Forelimb muscle (tissue), 1 donor: ENCODE data around the gene DYNC1H1. TPM values are rescaled to one million over a fixed set of nuclear protein-coding genes. Genes with fewer than 3 reads are reported as not detected.

ENCODE experiments used
- DNase-seq: peaks from one replicate; pipeline ENCODE4 v3.0.0-alpha.2; 2013; ENCODE audit warnings: low read depth
- polyA plus RNA-seq: library from polyadenylated mRNA; unstranded; fragments of 120-200 nt; gene quantifications from one replicate; pipeline ENCODE4 v1.2.1, GENCODE V29; 2013; ENCODE audit not compliant: insufficient read length

DYNC1H1 gene
- polyA plus RNA-seq, 1 donor = 229 TPM

GRCh38 chr14:101992708-101993107, 28.3 kb downstream of the DYNC1H1 start:
- no peak for DNase-seq

GRCh38 chr14:101997429-101998336, 33.3 kb downstream of the DYNC1H1 start:
- DNase-seq = no peak

GRCh38 chr14:102000902-102001301, 36.5 kb downstream of the DYNC1H1 start:
- no peak for DNase-seq

GRCh38 chr14:102005336-102005735, 41.0 kb downstream of the DYNC1H1 start:
- DNase-seq = no peak

GRCh38 chr14:102007916-102008418, 43.6 kb downstream of the DYNC1H1 start:
- no peak for DNase-seq

GRCh38 chr14:102008891-102009290, 44.5 kb downstream of the DYNC1H1 start:
- DNase-seq = no peak

- no peak for DNase-seq
Observed at GRCh38 chr14:102011631-102012030, 47.3 kb downstream of the DYNC1H1 start.

- no peak for DNase-seq
Observed at GRCh38 chr14:102012336-102012735, 48.0 kb downstream of the DYNC1H1 start.

GRCh38 chr14:102013669-102014200, 49.4 kb downstream of the DYNC1H1 start:
- DNase-seq = no peak

- no peak for DNase-seq
Observed at GRCh38 chr14:102015045-102015685, 50.8 kb downstream of the DYNC1H1 start.

- DNase-seq = no peak
Observed at GRCh38 chr14:102015771-102016170, 51.4 kb downstream of the DYNC1H1 start.

GRCh38 chr14:102016420-102017090, 52.2 kb downstream of the DYNC1H1 start:
- no peak for DNase-seq

- DNase-seq = no peak
Observed at GRCh38 chr14:102018251-102018650, 53.9 kb downstream of the DYNC1H1 start.

- DNase-seq = no peak
Observed at GRCh38 chr14:102019006-102019540, 54.7 kb downstream of the DYNC1H1 start.

GRCh38 chr14:102020058-102020971, 55.9 kb downstream of the DYNC1H1 start:
- DNase-seq = no peak

GRCh38 chr14:102026934-102027333, 62.6 kb downstream of the DYNC1H1 start:
- no peak for DNase-seq

- DNase-seq = no peak
Observed at GRCh38 chr14:102027951-102028350, 63.6 kb downstream of the DYNC1H1 start.

- no peak for DNase-seq
Observed at GRCh38 chr14:102028733-102029132, 64.4 kb downstream of the DYNC1H1 start.

GRCh38 chr14:102029956-102030355, 65.6 kb downstream of the DYNC1H1 start:
- DNase-seq = no peak

GRCh38 chr14:102033241-102033640, 68.9 kb downstream of the DYNC1H1 start:
- no peak for DNase-seq

- DNase-seq = no peak
Observed at GRCh38 chr14:102034301-102034700, 69.9 kb downstream of the DYNC1H1 start.
